HG03175 (cell line): ENCODE measurements around the gene ESR2.
"Not testable (repeated sequence)": the region's sequence is repeated elsewhere in the genome, so short reads cannot be mapped to it uniquely, and the experiment has no call there.

ENCODE experiments used
- ATAC-seq: cut with Tn5 transposase; IDR thresholded peaks from one replicate; pipeline ENCODE4 v1.9.1; 2021; ENCODE audit warnings: mild to moderate bottlenecking, moderate library complexity; ENCODE audit not compliant: unreplicated experiment

The ESR2 gene

DNA sequence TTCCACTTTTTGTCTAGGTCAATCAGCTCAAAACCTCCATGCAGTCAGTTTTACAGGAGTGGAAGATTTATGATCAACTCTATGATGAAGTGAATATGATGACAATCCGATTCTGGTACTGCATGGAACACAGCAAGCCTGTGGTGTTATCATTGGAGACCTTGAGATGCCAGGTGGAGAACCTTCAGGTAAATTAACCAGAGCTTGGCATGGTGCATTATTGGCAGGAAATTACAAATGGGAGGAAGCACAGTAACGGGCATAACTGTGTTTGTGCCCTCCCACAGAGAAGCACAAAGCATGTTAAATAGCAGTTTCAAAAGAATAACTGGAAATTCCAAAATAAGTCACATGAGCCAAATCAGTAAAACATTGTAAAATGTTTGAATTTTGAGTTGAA lies 135.6 kb downstream of the ESR2 start:
- ATAC-seq: no peak

DNA sequence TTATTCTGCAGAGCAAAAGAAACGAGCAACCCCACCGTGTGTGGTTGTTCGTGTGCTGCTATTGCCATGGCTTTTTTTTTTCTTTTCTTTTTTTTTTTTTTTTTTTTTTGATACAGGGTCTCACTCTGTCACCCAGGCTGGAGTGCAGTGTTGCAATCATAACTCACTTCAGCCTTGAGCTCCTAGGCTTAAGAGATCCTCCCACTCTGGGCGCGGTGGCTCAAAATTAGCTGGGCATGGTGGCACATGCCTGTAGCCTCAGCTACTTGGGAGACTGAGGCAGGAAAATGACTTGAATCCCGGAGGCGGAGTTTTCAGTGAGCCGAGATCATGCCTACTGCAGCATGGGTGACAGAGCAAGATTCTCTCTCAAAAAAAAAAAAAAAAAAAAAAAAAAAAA lies 144.2 kb downstream of the ESR2 start:
- ATAC-seq: no peak

DNA sequence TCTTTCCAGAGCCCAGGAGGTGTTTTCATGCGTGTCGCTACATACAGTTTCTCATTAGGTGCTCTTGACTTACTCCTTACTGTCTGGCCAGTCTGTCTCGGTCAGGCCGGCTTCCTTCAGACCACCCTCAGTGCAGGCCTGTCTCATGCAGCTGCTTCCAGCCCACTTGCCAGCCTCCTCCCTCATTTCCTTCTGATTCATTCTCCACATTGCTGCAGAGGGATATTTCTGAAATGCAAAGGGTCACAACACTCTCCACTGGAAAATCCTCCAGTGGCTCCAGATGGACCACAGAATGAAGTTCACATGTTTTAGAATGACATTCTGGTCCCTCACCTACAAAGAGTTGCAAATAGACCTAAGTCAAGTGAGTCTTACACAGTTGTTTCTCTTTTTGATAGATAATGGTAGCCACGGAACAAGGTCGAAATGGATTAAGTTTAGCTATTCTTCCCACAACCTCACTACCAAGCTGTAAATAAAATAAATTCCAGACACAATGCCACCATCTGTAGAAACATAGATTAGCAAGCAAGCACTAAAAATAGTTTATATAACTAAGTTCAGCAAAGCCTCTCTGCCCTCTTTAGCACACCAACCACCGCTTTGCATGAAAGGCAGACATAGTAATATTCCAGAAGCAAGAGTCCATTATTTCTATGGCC lies 146.9 kb downstream of the ESR2 start:
- no peak for ATAC-seq

DNA sequence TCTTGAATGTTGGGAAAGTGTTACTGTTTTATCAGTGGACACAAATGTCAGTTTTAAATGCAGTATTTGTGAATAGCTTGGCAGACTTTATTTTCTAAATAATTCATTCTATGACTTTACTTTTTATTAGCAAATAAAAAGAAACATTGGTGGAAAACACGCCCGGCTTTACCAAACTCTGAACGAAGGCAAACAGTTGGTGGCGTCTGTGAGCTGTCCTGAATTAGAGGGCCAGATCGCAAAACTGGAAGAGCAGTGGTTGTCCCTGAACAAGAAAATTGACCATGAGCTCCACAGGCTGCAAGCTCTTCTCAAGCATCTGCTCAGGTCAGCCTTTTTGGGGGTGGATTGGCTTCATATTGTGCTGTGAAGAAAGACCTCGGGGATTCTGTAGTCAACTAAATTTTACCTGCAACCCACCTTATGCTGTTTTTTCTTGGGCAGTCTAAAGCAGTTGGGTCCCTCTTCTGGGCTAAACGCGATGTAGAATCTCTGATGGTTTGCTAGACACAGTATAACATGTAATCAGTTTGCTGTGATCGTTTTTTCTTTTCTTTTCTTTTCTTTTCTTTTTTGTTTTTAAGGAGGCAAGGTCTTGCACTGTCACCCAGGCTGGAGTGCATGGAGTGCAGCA lies 156.4 kb downstream of the ESR2 start:
- no peak for ATAC-seq

DNA sequence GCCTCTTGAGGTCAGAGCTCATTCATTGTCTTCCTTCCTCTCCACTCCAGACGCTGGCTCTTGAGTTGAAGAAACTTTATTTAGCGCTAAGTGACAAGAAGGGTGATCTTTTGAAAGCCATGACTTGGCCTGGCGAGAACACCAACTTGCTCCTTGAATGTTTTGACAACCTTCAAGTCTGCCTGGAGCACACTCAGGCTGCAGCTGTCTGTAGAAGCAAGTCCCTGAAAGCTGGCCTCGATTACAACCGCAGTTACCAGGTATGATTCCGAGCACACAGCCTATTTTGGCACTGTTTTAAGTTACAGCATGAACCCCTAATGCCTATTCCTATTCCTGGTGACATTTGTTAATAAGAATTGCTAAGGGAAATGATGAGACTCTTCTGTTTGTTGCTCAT lies 167.6 kb downstream of the ESR2 start:
- ATAC-seq: no peak

DNA sequence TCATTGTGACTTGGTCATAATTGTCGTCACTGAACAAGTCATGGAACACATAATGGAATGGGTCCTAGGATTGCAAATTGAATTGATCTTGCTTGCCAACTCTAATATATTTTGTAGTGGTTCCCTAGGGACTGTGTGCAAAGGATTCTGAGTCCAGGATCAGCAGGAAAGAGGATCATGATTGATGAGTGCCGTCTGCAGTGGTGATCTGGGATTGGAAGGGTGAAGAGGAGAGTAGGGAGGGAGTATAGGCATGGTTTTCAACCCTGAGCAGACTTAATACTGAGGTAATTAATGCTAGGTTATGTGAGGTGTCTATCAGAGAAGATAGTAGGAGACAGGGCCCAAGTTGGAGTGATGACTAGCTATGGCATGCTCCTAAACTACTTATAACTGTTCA lies 168.9 kb downstream of the ESR2 start:
- no peak for ATAC-seq

DNA sequence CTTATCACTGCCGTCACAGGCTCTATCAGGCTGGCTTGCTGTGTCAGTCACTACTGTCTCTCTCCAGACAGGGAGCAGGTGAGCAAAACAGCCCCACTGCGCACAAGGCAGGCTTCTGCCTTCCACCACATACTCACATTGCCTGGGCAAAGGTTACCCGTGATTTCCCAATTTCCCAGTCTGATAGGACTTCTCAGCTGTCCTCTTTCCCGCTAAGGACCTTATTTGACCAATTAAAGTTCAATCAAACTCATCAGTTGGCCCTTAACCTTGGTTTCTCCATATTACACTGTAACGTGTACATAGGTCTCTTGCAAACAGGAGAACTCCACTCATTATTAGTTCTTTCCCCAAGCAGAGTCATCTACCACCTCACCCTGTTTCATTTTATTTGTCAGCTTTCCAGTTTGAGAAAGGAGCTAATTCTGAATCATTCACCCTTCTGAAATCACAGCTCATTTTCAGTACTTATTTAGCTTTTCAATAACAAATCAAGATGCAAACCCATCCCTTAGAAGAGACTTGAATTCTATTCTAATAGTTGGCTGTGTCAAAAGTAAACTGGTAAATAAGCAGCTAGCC lies 170.8 kb downstream of the ESR2 start:
- no peak for ATAC-seq

DNA sequence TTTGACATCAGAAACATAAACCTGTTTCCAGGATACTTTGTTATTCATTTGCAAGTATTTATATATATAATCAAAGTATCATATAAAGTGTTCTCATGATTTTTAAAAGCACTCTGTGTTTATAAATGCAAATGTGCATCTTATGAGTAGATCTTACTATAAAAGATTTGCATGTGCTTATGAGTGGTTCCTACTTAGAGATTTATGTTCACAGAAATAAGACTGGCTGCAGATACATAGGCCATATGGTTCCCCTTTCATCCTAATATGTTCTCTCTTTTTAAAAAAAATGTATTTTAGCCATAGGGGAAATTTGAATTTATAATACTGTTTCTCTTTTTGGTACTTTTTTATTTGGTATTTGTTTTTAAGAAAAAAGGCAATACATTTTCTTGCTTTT lies 174.2 kb downstream of the ESR2 start:
- ATAC-seq: no peak

DNA sequence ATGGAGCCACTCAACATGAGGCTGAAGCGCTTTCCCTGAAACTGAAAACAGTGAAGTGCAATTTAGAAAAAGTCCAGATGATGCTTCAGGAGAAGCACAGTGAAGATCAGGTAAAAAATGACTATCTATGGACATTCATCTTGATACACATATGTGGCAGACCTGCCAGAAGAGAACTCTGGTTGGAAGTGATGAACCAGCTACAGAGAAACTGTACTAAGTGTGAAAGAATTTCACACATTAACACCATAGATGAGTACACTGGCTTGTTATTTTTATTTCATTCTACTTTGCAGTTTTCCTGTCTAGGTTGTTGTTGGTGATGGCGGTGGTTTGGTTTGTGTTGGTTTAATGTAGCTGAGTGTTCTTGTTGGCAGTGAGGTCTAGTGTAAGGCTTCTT lies 174.7 kb downstream of the ESR2 start:
- ATAC-seq: no peak

DNA sequence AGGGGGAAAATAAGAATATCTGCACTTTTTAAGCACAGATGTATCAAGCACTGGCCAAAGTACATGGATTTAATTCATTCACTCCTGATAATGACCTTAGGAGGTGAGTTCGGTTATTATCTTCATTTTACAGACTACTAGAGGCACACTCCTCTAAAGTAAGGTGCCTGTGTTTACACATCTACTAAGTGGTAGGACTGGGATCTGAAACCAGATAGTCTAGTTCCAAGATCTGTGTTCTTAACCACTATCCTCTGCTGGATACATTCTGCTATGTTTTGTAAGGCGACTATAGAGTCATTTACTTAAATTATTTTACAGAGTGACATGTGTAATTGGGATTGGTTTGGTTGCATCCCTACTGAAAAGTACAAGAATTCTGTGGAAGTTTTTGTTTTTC lies 175.3 kb downstream of the ESR2 start:
- ATAC-seq: no peak

DNA sequence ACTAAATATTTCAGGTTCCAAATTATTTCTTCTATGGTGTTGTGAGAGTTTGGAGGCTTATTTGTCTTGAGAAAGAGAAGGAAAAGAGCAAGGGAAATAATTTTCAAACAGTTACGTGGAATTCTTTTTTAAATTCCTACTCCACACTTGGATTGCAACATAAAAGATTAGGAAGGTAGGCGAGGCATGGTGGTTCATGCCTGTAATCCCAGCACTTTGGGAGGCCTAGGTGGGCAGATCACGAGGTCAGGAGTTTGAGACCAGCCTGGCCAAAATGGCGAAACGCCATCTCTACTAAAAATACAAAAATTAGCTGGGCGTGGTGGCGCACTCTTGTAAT lies 175.8 kb downstream of the ESR2 start:
- not testable (repeated sequence) for ATAC-seq

DNA sequence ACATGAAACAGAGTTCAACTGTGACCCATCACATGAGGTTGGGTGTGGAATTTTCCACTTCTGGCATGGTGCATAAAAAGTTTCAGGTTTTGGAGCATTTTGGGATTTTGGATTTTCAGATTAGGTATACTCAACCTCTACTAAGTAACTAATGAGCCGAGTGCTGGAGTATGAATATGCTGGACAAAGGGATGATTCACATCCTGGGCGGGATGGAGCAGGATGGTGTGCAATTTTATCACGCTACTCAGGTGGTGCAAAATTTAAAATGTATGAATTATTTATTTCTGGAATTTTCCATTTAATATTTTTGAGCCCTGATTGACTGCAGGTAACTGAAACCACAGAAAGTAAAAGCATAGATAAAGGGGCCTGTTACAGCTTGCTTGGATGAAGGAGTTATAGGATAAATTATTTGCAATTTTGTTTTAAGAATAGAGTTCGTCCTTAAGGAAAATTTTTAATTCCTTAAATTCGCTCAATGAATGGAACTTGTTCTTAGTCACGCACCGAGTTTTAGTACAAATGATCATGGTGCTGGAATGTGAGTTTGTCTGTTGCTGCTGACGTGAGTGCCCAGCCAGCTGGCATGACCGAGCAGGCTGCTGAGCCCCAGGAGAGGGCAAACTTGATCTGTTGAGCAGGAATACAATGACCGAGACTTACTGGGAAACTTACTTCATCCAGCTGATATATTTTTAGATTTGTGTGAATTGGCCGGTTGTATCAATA lies 176.3 kb downstream of the ESR2 start:
- no peak for ATAC-seq

DNA sequence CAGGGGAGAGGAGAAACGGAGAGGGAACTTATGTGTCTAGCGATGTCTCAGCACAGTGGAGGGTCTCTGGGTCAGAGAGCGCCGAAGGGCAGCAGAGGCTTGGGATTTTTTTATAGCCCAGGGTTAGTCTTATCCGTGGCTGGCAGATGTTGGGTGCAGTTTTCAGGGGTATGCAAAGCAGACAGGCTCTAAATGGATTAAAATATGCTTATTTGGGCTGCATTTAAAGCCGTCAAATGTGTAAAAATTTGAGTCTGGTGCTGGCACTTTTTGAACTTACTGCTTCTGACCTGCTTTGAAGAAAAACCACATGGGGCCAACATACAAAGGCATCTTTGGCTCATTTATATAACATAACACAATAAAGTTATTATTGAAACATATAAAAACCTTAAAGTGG lies 178.8 kb downstream of the ESR2 start:
- ATAC-seq: no peak

DNA sequence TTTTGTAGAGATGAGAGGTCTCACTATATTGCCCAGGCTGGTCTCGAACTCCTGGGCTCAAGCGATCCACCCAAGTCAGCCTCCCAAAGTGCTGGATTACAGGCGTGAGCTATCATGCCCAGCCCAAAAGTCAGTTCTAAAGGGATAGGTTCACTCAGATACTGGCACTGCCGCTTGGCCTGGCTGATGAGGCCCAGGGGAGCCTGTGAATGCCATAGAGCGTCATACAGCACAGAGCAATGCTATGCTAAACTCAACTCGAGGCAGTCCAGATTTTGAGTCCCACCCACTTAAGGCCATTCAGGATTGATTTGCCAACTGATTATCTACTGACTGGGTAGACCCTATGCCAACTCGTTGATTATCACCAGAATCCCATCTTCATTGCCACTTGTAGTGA lies 179.4 kb downstream of the ESR2 start:
- ATAC-seq: no peak

DNA sequence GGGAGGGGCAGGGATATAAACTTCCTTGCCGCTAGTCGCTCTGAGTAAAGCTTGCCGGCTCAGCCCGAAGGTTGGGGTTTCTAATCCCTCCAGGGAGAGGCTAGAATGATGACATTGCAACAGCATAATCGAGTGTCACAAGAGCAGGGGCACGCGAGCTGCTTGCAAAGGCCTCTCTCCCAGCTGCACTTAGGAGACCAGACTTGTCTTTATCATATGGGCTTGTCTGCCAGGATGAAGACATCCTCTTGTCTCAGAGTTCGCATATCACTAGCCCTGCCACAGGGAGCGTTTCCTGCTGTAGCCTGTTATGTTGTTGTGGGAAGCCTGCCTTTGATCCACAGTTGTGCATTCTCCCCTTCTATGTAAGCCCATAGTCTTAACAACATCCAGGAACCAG lies 180.0 kb downstream of the ESR2 start:
- ATAC-seq: no peak

DNA sequence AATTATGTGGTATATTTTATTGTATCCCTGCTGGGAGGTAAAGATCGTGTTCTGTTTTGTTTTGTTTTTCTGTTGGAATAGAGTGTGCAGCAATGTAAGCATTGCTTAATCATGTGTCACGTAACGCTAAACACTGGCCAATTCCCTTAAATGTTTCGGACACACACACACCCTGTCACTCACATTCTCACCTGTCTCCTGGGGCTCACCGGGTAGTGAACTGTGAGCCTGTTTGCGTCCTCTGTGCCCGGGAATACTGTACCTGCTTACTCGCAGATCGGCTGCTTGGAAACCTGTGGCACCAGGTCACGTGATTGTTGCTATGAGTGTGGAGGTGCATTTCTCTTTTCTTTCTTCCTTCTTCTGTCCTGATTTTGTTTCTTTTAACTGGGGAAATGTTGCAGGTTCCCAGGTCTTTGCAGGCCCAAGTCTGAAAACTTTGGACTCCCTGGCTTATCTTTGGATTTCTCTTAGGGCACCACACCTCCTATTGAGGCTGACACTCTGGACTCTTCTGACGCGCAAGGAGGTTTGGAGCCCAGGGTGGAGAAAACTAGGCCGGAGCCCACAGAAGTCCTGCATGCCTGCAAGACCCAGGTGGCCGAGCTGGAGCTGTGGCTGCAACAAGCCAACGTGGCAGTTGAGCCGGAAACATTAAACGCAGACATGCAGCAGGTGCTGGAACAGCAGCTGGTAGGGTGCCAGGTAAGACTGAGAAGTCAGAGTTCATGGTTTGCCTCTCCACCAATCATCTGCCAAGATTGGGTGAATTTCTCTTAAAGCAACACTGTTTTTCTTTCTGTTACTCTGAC lies 181.1 kb downstream of the ESR2 start:
- ATAC-seq: no peak

DNA sequence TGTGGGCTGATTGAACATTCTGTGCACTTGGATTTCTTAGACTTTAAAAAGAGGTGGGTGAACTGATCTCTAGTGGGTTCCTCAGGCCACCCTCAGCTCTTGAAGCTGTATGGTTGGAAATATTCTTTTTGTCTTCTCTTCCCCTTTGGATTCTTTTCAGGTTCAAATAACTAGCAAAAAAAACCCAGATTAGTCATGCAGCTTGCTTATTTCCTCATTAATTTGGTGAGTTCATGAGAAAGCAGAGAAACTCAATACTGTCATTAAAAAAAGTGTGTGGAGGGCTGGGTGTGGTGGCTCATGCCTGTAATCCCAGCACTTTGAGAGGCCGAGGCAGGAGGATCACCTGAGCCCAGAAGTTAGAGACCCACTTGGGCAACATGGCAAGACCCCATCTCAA lies 183.4 kb downstream of the ESR2 start:
- ATAC-seq: no peak

DNA sequence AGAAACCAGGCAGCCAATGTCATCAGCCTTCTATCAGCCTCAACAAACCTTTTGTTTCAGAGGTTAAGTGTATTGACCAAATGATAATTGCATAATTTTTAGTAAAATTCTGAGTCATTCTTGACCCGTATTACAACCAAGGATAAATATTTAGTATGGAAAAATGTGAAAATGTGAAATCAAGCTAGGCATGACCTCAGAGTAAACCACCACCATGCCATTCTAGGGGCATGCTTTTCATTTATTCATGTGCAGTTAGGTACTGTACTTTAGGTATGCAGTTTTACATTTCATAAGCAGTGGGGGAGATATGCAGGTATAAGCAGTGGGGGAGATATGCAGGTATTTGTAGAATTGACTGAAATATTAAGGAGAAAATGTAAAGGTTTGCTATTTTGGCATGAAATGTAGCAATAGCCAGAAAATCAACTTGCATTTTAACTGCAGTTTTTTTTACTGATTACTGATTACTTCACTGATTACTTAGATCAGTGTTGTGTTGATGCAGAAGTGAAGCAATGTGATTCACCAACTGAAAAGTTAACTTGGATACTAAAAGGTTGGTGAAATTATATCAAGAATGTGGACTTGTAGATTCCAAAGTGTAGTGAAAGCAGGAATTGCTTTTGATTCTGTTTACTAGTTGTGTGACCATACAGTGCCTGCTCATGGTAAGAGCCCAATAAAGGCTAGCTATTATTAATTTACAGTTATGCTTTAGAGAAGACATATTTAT lies 184.2 kb downstream of the ESR2 start:
- no peak for ATAC-seq

DNA sequence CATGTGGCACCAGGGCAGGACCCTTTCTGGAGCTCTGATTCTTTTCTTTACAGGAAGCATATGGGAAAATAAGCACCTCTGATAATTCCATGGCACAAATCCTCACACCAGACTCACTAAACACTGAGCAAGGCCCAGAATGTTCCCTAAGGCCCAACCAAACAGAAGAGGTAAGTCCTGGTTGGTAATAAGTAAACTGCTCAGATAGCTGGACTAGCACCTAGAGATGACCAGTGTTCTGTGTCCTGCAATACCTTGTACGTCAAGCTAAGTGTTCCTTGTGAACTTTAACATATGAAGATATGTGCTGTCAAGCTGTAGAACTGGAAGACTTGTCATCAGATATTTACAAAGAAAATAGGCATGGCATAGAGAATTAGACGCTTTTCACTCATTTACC lies 186.7 kb downstream of the ESR2 start:
- ATAC-seq: no peak

DNA sequence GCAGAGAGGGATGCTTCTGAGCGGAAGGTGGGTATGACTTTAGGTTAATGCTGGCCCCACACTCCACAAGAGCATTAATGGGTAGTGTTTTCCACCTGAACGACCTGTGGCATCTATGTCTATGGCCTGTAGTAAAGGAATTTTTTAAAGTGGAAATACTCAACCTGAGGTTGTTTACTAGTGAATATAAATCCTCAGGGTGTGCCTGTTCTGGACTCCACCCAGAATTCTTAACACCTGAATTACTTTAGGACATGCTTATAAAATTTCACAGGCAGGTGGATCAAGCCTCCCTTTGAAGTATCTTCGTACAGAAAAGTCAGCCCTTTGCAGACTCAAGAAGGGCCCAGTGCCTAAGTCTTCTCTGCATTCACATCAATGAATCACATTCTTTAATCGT lies 196.1 kb downstream of the ESR2 start:
- no peak for ATAC-seq

DNA sequence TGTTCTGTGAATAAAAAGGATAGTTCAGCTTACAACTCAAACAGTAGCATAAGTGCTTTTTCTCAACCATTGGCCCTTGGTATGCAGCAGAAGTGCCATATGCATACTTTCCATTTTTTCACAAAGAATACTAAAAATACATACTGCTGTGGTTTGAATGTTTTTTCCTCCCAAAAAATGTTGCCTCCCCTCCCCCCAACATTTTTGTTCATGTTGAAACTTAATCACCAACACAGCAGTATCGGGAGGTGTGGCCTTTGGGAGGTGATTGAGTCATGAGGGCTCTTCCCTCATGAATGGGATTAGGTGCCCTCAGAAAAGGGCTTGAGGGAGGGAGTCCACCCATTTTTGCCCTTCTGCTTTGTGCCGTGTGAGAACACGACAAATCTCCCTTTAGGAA lies 198.6 kb downstream of the ESR2 start:
- ATAC-seq: no peak
